Mononuclear cell (primary cell): ENCODE results near the gene SPATA6. TPM values are rescaled to one million over a fixed set of nuclear protein-coding genes. Genes with fewer than 3 reads are reported as not detected.

Experiments used
- H3K27me3 ChIP-seq: 2 replicates; pipeline ENCODE4 v1.6.0; 2011; ENCODE audit warnings: low read length, control low read depth; ENCODE audit not compliant: insufficient read depth
- H3K4me1 ChIP-seq: 2 replicates; pipeline ENCODE4 v1.5.1; 2011; ENCODE audit warnings: mild to moderate bottlenecking, low read length, control low read depth; ENCODE audit not compliant: insufficient read depth
- H3K4me3 ChIP-seq: 2 replicates; pipeline ENCODE4 v1.5.1; 2011; ENCODE audit warnings: mild to moderate bottlenecking, low read length, moderate library complexity
- H3K9me3 ChIP-seq: 2 replicates; pipeline ENCODE4 v1.5.1; 2011; ENCODE audit warnings: low read depth, mild to moderate bottlenecking, control low read depth, low read length
- total RNA-seq: library from RNA; depleted of rRNA; stranded (reverse); fragments of >200 nt; gene quantifications from one replicate; pipeline ENCODE4 v1.2.3, GENCODE V29; 2012

The SPATA6 gene
- total RNA-seq, 1 donor, result 4.7 TPM

DNA sequence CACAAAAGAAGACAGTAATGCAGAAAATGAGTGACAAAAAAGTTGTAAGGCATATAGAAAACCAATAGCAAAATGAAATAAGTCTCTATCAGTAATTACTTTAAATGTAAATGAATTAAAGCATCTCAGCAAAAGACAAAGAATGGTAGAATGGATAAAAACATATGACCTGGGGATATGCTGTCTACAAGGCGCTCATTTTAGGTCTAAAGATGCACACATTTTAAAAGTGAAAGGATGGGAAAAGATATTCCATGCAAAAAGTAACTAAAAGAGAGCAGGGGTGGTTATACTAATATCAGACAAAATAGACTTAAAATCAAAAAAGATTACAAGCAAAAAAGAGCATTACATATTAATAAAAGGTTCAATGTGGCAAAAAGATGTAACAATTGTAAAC is 41.2 kb downstream of the SPATA6 start:
- H3K27me3 ChIP-seq, result no peaks in the 10 kb centered on the region
- no peaks in the 10 kb centered on the region for H3K4me1 ChIP-seq
- no peaks in the 10 kb centered on the region for H3K9me3 ChIP-seq
- no peak overlapping the region for H3K4me3 ChIP-seq

DNA sequence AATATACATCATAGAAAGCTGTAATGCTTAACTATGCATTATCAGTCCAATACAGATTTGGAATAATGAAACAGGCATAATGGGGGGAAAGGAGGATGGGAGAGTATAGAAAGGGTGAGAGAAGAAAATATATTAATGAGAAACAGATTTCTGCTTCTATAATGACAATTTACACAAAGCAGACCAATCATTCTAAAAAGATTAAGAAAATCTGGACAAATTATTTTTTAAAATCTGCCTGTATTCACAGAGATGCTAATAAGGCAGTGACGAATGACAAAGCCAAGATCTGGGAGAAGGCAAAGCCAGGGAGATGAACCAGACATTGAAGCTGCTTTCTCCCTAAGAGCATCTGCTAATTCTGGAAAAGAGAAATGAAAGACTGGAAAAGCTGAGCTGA is 50.0 kb downstream of the SPATA6 start:
- Histone ChIP-seq H3K4me1 (no peaks in the 10 kb centered on the region), H3K27me3 (no peaks in the 10 kb centered on the region), H3K9me3 (no peaks in the 10 kb centered on the region), H3K4me3 (no peak overlapping the region)

DNA sequence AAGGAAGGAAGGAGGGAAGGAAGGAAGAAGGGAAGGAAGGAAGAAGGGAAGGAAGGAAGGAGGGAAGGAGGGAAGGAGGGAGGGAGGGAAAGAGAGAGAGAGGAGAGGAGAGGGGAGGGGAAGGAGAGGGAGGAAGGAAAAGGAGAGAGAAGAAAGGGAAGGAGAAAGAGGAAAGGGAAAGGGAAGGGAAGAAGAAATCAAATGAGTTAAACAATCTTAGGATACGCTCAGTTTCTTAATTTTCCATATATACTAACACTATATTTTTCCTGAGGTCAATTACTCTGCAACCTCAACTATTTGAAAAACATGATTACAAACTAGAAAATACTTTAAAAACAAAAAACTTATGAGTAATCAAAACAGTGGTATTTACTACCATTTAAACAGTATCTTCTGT is 53.3 kb downstream of the SPATA6 start:
- no peaks in the 10 kb centered on the region for H3K9me3 ChIP-seq
- H3K4me3 ChIP-seq, result no peak overlapping the region
- H3K27me3 ChIP-seq, result no peaks in the 10 kb centered on the region
- no peaks in the 10 kb centered on the region for H3K4me1 ChIP-seq

DNA sequence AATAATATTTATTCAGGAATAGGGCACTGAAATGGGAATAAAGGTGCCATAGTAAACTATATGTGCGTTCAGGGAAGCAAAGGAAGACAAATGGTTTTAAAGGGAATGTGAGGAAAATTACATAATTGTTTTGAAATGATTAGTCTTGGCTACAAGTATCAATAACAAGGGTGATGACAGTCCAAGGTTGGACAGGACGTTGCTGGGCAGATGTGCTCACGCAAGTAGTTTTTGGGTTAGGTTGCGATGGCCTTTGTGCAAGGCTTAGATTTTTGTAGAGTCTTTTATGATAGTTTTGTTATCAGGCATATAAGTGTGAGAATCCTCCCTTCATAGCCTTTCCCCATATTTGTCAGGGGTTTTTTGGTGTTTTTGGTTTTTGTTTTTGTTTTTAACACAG is 57.0 kb downstream of the SPATA6 start:
- Histone ChIP-seq H3K27me3 (no peaks in the 10 kb centered on the region), H3K4me3 (no peak overlapping the region), H3K9me3 (no peaks in the 10 kb centered on the region), H3K4me1 (no peaks in the 10 kb centered on the region)

DNA sequence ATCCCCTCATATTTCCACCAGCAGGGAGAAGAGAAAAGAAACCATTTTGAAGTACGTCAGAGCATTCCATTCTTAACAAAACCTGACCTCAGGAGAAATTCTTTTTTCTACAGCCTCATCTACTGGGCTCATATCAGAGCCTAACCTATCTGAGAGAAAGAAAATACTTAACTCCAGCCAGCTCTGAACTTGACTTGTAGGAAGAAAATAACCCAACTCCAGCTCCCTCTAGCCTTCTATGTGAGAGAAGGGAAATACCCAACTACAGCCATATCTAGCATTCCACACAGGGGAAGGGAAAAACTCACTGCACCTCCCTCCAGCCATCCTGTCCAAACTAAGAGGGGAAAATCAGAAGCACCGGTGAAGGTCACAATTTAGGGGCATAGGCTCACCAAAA is 57.7 kb downstream of the SPATA6 start:
- no peak overlapping the region for H3K4me3 ChIP-seq
- no peaks in the 10 kb centered on the region for H3K4me1 ChIP-seq
- no peaks in the 10 kb centered on the region for H3K9me3 ChIP-seq
- H3K27me3 ChIP-seq, result no peaks in the 10 kb centered on the region

DNA sequence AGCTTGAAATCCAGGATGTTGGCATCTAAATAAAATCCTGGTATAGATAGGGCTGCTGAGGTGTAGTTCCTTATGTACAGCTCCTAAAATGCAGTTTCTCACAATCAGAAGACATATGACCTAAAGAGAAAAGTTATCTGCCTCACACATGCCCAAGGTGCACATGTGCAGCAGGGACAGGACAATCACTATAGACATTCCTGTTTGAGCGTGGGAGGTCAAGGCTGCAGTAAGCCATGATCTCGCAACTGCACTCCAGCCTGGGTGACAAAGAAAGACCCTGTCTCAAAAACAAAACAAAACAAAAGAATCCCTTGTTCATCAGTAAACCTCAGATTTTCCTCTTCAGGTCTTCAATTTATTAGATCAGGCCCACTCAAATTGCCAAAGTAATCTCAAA is 66.1 kb downstream of the SPATA6 start:
- Histone ChIP-seq H3K4me3 (no peak overlapping the region), H3K4me1 (no peaks in the 10 kb centered on the region), H3K9me3 (no peaks in the 10 kb centered on the region), H3K27me3 (no peaks in the 10 kb centered on the region)

DNA sequence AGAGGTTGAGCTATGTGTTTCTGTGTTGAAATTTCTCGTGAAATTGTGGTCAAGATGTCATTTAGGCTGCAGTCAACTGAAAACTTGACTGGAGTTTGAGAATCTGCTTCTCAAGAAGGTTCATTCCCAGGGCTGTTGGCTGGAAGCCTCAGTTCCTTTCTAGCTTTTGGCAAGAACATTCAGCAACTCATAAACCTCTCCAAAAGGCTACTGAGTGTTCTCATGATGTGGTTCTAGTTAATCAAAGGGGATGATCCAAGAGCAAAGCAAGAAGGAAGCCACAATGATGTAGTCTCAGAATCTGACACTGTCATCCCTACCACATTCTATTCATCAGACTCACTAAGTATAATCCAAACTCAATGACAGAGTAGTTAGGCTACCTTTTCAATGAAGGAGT is 66.6 kb downstream of the SPATA6 start:
- no peaks in the 10 kb centered on the region for H3K4me1 ChIP-seq
- no peak overlapping the region for H3K4me3 ChIP-seq
- no peaks in the 10 kb centered on the region for H3K27me3 ChIP-seq
- H3K9me3 ChIP-seq, result no peaks in the 10 kb centered on the region

DNA sequence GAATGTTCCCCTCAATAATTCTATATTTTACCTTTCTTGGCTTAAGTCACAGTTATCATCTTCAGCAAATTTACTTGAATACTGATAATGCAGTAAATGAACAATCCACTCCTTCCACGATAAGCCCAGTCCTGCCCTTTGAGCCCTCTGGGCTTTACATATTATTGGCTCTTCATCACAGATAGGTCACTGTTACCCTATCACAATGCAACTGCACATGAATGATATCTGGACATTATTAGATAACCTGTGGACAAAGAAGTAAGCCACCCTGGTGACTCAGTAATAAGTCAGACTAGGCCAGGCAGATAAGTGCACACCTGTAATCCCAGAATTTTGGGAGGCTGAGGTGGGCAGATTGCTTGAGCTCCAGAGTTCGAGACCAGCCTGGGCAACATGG is 69.4 kb downstream of the SPATA6 start:
- Histone ChIP-seq H3K4me1 (no peaks in the 10 kb centered on the region), H3K9me3 (no peaks in the 10 kb centered on the region), H3K27me3 (no peaks in the 10 kb centered on the region), H3K4me3 (no peak overlapping the region)

DNA sequence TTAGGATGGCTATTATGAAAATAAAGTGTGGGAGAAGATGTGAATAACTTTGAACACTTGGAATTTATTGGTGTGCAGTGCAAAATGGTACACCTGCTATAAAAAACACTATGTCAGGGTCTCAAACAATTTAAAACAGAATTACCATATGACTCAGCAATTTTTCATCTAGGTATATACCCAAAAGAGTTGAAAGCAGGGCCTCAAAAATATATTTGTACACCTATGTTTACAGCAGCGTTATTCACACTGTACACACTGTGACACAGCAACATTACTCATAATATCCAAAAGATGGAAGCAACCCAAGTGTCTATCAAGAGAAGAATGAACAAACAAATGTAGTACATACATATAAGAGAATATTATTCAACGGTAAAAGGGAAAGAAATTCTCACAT is 75.8 kb downstream of the SPATA6 start:
- H3K4me1 ChIP-seq, result no peaks in the 10 kb centered on the region
- no peaks in the 10 kb centered on the region for H3K27me3 ChIP-seq
- no peak overlapping the region for H3K4me3 ChIP-seq
- H3K9me3 ChIP-seq, result no peaks in the 10 kb centered on the region

DNA sequence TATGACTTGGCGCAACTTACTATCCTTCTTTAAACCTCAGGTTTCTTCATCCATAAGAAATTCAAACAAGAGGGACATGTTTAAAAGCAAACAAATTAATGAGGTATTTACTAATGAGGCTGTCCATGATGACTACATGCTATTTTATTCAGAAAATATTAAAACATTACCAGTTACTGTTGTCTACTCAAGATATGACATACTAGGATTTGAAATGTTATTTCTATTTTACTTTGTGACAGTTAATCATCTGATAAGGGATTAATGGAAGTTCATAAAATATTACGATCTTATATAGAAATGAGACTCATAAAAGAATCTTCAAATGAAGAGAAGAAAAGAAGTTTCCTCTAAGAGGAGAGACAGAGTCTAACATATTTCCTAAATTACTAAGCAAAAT is 80.1 kb downstream of the SPATA6 start:
- Histone ChIP-seq H3K9me3 (no peaks in the 10 kb centered on the region), H3K4me3 (no peak overlapping the region), H3K27me3 (no peaks in the 10 kb centered on the region), H3K4me1 (no peaks in the 10 kb centered on the region)

DNA sequence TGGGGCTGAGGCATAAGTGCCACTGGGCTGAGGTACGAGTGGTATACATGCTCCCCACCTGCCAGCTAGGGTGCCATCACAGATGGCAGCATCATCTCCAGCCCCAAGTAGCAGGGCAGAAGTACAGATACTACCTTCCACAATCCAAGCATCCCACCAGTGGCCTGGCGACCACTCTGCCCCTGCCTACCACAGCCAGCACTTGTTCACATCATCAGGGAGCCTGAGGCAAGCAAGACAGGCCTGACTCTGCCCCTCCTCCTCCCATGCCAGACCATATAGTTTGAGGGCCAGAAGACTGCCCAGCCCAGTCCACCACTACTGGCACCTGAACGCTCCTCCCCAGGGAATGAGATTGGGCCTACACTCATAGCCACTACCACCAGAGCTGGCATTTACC is 84.6 kb downstream of the SPATA6 start:
- H3K9me3 ChIP-seq, result no peaks in the 10 kb centered on the region
- H3K27me3 ChIP-seq, result no peaks in the 10 kb centered on the region
- H3K4me1 ChIP-seq, result no peaks in the 10 kb centered on the region
- H3K4me3 ChIP-seq, result no peak overlapping the region

DNA sequence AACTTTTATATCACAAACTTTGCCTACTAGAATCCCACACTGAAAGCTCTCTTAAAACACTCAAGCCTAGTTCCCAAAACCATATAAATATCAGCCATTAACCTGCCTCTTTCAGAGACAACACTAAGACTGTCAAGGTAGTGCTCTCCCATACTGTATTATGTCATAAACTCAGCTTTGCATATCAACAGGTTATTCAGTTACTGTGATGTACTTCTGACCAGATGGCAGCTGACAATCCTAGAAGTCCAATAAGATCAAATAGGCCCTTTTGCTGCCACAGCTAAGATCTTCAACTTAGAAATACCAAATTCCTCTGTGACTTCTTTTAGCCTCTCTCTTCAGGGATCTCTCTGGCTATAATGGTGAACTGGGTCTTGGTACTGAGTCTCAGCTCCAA is 97.2 kb downstream of the SPATA6 start:
- Histone ChIP-seq H3K27me3 (no peaks in the 10 kb centered on the region), H3K9me3 (no peaks in the 10 kb centered on the region), H3K4me1 (no peaks in the 10 kb centered on the region), H3K4me3 (no peak overlapping the region)

DNA sequence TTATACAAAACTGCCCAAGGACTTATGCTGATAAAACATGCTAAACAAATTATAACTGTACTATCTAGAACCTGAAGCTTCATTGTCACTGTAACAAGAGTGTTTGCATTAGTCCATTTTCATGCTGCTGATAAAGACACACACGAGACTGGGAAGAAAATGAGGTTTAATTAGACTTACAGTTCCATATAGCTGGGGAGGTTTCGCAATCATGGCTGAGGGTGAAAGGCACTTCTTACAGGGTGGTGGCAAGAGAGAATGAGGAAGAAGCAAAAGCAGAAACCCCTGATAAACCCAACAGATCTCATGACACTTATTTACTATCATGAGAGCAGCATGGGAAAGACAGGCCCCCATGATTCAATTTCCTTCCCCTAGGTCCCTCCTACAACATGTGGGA is 100.4 kb downstream of the SPATA6 start:
- no peaks in the 10 kb centered on the region for H3K27me3 ChIP-seq
- H3K4me3 ChIP-seq, result no peak overlapping the region
- no peaks in the 10 kb centered on the region for H3K4me1 ChIP-seq
- no peaks in the 10 kb centered on the region for H3K9me3 ChIP-seq

DNA sequence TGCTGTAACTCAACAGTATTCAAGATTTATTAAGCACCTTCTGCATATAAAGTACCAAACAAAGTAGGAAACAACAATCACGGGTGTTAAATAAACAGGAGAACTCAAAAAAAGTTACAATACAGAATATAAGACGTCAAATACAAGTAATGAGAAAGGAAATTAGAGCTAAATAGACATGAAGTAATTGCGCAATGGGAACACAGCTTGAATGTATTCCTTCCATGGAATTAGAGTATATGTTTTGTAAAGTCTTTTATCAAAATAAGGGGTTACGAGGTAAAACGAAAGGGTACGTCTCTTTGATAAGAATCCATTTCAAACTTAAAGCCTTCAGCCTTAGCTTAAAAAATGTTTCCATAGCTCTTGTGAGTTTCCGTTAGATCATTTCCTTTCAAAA is 109.1 kb downstream of the SPATA6 start:
- Histone ChIP-seq H3K9me3 (no peaks in the 10 kb centered on the region), H3K27me3 (no peaks in the 10 kb centered on the region), H3K4me3 (no peak overlapping the region), H3K4me1 (no peaks in the 10 kb centered on the region)

DNA sequence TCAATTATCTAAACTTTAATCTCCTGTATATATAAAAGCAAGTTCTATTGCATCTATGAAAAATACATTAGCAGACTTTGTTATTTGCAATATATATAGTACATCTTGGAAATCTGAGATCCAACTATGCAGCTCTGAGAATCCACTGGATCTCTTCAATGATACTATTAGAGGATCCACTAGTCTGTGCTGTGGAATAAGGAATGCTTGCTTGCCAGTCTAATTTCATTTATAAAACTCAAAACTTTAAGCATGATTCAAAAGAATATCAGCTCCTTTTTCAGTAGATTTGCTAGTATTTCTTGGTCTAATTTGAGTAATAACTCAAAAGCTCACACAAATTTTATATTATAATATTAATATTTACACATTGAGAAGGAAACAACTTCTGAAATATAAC is 115.1 kb downstream of the SPATA6 start:
- H3K27me3 ChIP-seq, result no peaks in the 10 kb centered on the region
- no peak overlapping the region for H3K4me3 ChIP-seq
- no peaks in the 10 kb centered on the region for H3K4me1 ChIP-seq
- no peaks in the 10 kb centered on the region for H3K9me3 ChIP-seq

DNA sequence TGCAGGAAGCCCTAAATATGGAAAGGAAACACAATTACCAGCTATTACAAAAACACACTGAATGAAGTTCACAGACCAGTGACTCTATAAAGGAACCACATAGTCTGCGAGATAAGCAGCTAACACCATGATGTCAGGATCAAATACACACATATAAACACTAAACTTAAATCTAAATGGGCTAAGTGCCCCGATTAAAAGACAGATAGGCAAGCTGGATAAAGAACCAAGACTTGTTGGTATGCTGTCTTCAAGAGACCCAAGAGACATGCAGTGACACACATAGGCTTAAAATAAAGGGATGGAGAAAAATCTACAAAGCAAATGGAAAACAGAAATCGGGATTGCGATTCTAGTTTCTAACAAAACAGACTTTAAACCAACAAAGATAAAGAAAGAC is 127.6 kb downstream of the SPATA6 start:
- Histone ChIP-seq H3K4me1 (no peaks in the 10 kb centered on the region), H3K27me3 (no peaks in the 10 kb centered on the region), H3K9me3 (peaks cover 12% of the 10 kb centered on the region), H3K4me3 (no peak overlapping the region)

DNA sequence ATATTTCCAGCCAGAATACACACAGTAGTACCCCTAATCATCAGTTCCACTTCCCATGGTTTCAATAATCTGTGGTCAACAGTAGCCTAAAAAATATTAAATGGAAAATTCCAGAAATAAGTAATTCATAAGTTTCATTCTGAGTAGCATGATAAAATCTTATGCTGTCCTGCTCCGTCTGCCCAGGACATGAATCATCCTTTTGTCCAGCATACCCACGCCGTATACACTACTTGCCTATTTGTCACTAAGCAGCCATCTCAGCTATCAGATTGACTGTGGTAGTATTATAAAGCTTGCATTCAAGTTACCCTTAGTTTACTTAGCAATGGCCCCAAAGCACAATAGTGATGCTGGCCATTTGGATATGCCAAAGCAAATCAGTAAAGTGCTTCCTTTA is 130.8 kb downstream of the SPATA6 start:
- H3K27me3 ChIP-seq, result no peaks in the 10 kb centered on the region
- H3K4me1 ChIP-seq, result no peaks in the 10 kb centered on the region
- no peak overlapping the region for H3K4me3 ChIP-seq
- peaks cover 12% of the 10 kb centered on the region for H3K9me3 ChIP-seq
